Measurements from ENCODE around the gene DPYD. TPM values are rescaled to one million over a fixed set of nuclear protein-coding genes. Genes with fewer than 3 reads are reported as not detected.
A peak's percentile ranks its signal among the peaks of the same experiment; 100 is the strongest.

DPYD gene
- total and polyA plus RNA-seq, 4 donors, result 3.7 to 25.5 (median 10.6) TPM

DNA sequence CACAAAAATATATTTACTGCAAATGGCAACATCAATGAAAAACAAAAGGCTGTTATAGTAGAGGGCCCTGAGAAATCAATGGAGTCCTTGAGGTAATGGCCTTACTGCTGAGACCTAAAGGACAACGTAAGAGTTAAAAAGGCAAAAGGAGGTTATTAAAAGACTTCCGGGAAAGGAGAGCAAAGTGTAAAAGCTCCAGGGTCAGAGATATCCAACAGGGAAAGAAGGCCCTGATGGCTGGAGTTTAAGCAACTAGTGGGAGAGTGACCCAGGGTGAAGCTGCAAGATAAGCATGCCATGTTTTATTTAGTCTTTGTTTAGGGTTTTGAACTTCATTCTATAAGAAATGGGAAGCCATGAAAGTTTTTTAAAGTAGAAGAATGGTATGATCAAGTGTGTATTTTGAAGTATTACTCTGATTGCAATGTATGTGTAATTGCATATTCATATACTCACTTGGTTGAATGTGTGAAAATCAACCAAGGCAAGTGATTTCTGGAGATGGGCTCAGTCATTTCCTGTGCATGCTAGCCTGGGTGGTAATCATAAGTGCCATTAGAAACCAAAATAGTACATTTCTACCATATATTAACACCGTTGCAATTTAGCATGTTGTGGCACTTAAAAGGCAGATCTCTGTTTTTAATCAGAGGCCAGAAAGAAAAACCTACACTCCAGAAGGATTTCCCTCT lies 5.3 kb upstream of the DPYD start:
- Histone ChIP-seq H3K27me3 (ENCODE audit: control insufficient read depth, insufficient read depth, low read length) (peaks cover 3% of the 10 kb centered on the region), H3K4me3 (ENCODE audit: low read depth, low read length) (no peak overlapping the region), H3K4me1 (ENCODE audit: control insufficient read depth, insufficient read depth, low read length) (peaks cover 3% of the 10 kb centered on the region), H3K36me3 (ENCODE audit: control insufficient read depth, insufficient read depth, low read length) (no peaks in the 10 kb centered on the region), H3K27ac (ENCODE audit: low read depth, low read length) (no peak overlapping the region), H3K9me3 (ENCODE audit: control insufficient read depth, insufficient read depth, low read length) (no peaks in the 10 kb centered on the region)
- 45% methylated on average over 3 of the region's 3 CpGs for WGBS (ENCODE audit: insufficient coverage)
- no peak for DNase-seq (ENCODE audit: low read depth in 4 of 6, low spot score in 6 of 6)

DNA sequence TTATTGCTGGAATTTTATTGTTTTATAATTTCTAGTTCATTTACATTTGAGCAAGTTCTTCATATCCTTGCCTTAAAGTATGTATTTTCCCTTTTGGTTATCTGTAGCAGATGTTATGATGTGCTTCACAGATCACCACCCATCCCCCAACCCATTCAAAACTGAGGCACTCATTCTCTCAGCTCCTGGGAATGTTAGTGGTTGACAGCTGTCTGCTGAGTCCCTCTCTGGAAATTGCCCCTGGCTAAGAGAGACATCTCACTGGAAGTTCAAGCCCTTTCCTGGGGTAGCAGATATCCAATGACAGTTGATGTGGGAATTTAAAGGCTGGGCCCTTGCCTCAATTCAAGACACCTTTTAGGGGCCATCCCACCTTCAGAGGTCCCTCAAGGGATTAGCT lies 4.3 kb upstream of the DPYD start:
- H3K4me1 ChIP-seq (ENCODE audit: control insufficient read depth, insufficient read depth, low read length), result peaks cover 7% of the 10 kb centered on the region
- no peak for DNase-seq (ENCODE audit: low read depth in 4 of 6, low spot score in 6 of 6)
- no peaks in the 10 kb centered on the region for H3K9me3 ChIP-seq (ENCODE audit: control insufficient read depth, insufficient read depth, low read length)
- H3K27ac ChIP-seq (ENCODE audit: low read depth, low read length), result no peak overlapping the region
- H3K27me3 ChIP-seq (ENCODE audit: control insufficient read depth, insufficient read depth, low read length), result peaks cover 6% of the 10 kb centered on the region
- no peaks in the 10 kb centered on the region for H3K36me3 ChIP-seq (ENCODE audit: control insufficient read depth, insufficient read depth, low read length)
- H3K4me3 ChIP-seq (ENCODE audit: low read depth, low read length), result no peak overlapping the region

DNA sequence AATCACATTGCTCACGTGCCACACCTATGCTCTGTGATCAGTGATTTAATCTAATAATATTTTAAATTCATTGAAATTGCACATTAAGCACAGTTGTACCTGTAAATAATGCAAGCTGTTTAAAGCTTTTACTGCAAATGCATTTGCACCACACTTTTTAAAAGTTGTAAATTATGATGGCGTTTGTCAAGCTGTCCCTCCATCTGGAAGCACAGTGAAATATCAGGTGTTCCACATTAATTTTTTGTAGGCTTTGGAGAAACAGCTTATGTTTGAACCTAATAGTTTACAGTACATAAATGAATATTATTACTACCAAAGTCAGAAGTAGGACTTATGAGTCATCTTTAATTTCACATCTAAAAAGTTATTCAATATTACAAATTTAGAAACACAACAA lies 3.0 kb upstream of the DPYD start:
- peaks cover 6% of the 10 kb centered on the region for H3K27me3 ChIP-seq (ENCODE audit: control insufficient read depth, insufficient read depth, low read length)
- H3K9me3 ChIP-seq (ENCODE audit: control insufficient read depth, insufficient read depth, low read length), result no peaks in the 10 kb centered on the region
- no peaks in the 10 kb centered on the region for H3K36me3 ChIP-seq (ENCODE audit: control insufficient read depth, insufficient read depth, low read length)
- H3K4me3 ChIP-seq (ENCODE audit: low read depth, low read length), result no peak overlapping the region
- peak in 1 of 6 donors; percentile 67 for DNase-seq (ENCODE audit: low read depth in 4 of 6, low spot score in 6 of 6)
- peaks cover 7% of the 10 kb centered on the region for H3K4me1 ChIP-seq (ENCODE audit: control insufficient read depth, insufficient read depth, low read length)
- no CpG with 5 or more reads among the region's 2 CpGs for WGBS (ENCODE audit: insufficient coverage)
- no peak overlapping the region for H3K27ac ChIP-seq (ENCODE audit: low read depth, low read length)

DNA sequence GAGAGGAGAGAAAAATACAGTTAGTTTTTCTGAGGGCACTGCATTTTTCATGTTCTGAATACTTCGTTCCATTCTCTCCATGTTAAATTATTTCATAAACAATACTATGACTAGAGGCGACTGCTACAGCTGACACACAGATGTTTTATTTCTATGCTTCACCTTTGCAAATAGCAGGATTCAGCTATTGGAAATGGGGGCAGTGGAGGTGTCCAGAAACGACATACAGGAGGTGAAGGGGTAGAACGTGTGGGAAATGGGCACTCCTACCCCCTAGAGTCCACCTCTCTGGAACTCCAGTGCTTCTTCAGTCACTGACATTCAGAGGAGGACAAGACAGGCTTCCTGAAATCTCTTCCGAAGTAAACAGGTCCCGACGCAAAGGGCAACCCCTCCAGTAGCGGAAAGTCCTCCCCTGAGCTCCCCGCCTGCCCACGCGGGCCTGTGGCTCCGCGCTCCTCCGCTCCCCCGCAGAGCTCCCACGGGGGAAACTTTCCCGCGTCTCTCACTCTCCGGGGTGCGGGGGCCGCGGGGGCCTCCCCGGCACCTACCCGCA lies 480 bp downstream of the DPYD start:
- 0% methylated on average over 20 of the region's 24 CpGs for WGBS (ENCODE audit: insufficient coverage)
- H3K4me3 ChIP-seq (ENCODE audit: low read depth, low read length), result peak overlapping the region; percentile 83
- H3K36me3 ChIP-seq (ENCODE audit: control insufficient read depth, insufficient read depth, low read length), result no peaks in the 10 kb centered on the region
- DNase-seq (ENCODE audit: low read depth in 4 of 6, low spot score in 6 of 6), result peak in 3 of 6 donors; percentile 7 to 52 (median 12)
- peaks cover 6% of the 10 kb centered on the region for H3K27me3 ChIP-seq (ENCODE audit: control insufficient read depth, insufficient read depth, low read length)
- no peaks in the 10 kb centered on the region for H3K9me3 ChIP-seq (ENCODE audit: control insufficient read depth, insufficient read depth, low read length)
- peak overlapping the region; percentile 86 for H3K27ac ChIP-seq (ENCODE audit: low read depth, low read length)
- peaks cover 7% of the 10 kb centered on the region for H3K4me1 ChIP-seq (ENCODE audit: control insufficient read depth, insufficient read depth, low read length)

DNA sequence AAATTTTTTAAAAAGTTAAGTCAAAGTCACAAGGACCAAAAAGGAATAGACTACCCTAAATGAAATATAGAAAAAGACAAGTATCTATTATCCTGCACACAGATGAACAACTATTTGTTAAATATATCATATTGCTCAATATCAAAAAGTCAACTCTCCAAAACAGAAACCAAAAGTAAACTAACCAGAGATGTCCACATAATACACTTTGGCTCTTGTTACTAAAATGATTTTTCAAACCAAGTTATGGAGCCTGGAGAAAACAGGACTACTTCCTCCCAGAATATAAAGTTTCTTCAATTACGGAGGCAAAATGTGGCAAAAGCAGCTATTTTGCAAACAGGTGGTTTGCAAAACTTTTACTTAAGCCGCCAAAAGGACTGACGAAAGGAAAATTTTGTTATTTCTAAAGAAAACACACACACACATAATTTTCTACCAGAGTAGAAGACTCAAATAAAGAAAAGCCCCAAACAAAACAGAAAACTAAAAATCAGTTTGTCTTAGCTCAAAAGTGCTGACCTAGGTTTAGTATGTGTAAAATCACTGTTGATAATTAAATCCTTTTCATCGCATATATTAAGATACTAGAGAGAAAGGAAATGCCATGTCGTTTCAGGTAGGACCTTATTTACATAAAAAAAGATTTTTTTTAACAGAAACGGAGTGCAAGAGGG lies 1.1 kb downstream of the DPYD start:
- Histone ChIP-seq H3K27ac (ENCODE audit: low read depth, low read length) (no peak overlapping the region), H3K27me3 (ENCODE audit: control insufficient read depth, insufficient read depth, low read length) (peaks cover 6% of the 10 kb centered on the region), H3K36me3 (ENCODE audit: control insufficient read depth, insufficient read depth, low read length) (no peaks in the 10 kb centered on the region), H3K4me3 (ENCODE audit: low read depth, low read length) (peak overlapping the region; percentile 83), H3K4me1 (ENCODE audit: control insufficient read depth, insufficient read depth, low read length) (peaks cover 7% of the 10 kb centered on the region), H3K9me3 (ENCODE audit: control insufficient read depth, insufficient read depth, low read length) (no peaks in the 10 kb centered on the region)
- WGBS (ENCODE audit: insufficient coverage), result 100% methylated on average over 1 of the region's 6 CpGs
- no peak for DNase-seq (ENCODE audit: low read depth in 4 of 6, low spot score in 6 of 6)

DNA sequence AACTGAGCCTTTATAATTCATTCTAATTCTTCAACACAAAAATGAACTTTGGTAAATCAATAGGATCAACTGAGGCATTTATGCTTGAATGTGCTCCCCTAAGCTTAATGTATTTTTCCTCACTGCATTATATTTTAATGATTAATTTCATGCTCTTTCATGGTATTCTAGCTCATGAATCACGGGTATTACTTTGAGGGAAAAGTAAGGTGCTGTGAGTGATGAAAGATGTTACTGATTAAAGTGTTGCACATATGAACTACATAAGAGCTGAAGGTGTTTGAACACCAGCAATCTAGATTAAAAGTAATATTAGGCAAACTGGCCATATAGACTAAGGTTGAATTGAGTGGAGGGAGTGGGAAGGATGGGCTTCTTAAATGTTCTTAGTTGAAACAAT lies 1.9 kb downstream of the DPYD start:
- Histone ChIP-seq H3K27ac (ENCODE audit: low read depth, low read length) (no peak overlapping the region), H3K36me3 (ENCODE audit: control insufficient read depth, insufficient read depth, low read length) (no peaks in the 10 kb centered on the region), H3K4me3 (ENCODE audit: low read depth, low read length) (no peak overlapping the region), H3K9me3 (ENCODE audit: control insufficient read depth, insufficient read depth, low read length) (no peaks in the 10 kb centered on the region), H3K4me1 (ENCODE audit: control insufficient read depth, insufficient read depth, low read length) (peaks cover 7% of the 10 kb centered on the region), H3K27me3 (ENCODE audit: control insufficient read depth, insufficient read depth, low read length) (peaks cover 6% of the 10 kb centered on the region)
- no peak for DNase-seq (ENCODE audit: low read depth in 4 of 6, low spot score in 6 of 6)
- no CpG with 5 or more reads among the region's 1 CpG for WGBS (ENCODE audit: insufficient coverage)

DNA sequence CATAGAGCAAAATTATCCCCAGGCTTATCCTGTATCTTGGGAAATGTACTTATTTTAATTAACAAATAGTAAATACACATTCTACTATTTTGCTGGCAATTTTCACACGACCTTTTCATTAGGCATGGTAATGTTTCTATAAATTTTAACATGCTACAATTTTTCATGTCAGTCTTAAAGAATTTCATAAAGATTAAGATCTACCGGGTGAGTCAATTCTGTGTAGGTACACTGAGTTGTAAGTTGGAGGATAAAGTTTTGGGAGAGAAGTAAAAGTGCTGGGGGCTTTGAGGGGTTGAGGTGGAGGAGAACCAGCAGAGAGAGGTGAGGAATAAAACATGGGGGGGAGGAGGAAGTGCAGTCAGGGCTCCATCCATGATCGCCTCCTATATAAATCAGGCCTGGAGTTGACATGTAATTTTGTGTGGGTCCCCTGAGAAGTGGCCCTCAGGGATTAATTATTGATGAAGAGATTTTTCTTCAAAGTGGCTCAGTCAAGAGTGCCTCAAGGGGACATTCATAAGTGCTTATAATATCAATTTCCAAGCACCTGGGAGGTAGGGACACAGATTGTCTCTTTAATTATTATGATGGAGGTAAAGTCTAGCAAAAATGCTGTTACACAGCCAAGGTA lies 7.2 kb downstream of the DPYD start:
- Histone ChIP-seq H3K36me3 (ENCODE audit: control insufficient read depth, insufficient read depth, low read length) (no peaks in the 10 kb centered on the region), H3K4me3 (ENCODE audit: low read depth, low read length) (no peak overlapping the region), H3K27me3 (ENCODE audit: control insufficient read depth, insufficient read depth, low read length) (no peaks in the 10 kb centered on the region), H3K4me1 (ENCODE audit: control insufficient read depth, insufficient read depth, low read length) (no peaks in the 10 kb centered on the region), H3K27ac (ENCODE audit: low read depth, low read length) (no peak overlapping the region), H3K9me3 (ENCODE audit: control insufficient read depth, insufficient read depth, low read length) (no peaks in the 10 kb centered on the region)
- DNase-seq (ENCODE audit: low read depth in 4 of 6, low spot score in 6 of 6), result no peak
- 83% methylated on average over 1 of the region's 3 CpGs for WGBS (ENCODE audit: insufficient coverage)

DNA sequence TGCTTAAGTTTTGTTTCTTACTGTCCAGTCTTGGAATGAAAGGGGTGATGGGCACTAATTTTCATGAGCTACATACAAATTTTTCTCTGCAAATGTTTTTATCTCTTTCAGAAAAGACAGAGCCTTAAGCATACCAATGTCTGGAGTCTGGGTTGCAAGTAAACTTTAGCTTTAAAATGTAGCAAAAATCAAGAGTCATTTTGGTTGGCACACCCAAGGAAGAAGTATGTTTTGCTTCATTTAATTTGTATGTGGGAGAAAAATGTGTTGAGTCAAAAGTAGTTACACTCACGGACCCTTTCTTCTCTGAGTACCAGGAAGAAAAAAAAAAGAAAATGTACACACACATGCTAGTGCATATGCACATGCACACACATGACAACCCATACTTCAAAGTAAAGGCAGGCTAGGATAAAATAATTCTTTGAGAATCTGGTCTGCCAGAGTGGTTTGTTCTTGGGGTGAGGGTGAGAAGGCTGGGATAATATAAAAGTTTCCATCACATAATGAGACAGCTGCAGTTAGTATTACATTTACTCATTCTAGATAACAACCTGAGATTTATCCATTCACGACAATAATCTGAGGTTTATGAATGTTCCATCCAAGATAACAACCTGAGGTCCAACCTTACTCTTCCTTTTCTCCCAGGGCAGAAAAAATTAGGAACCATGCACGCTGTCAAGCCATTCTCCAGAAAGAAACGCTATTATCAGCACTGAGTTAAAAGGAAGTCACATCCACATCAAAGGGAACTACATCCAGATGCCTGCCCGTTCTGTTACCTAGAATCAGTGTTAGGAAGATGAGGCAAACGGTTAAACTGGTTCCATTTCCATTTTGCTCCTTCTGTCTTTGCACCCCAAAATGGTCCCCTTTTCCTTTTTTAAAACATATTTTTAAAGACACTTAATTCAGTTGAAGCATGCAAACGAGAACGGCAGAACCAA lies 9.3 kb downstream of the DPYD start:
- 72% methylated on average over 4 of the region's 8 CpGs for WGBS (ENCODE audit: insufficient coverage)
- no peak for DNase-seq (ENCODE audit: low read depth in 4 of 6, low spot score in 6 of 6)
- H3K27ac ChIP-seq (ENCODE audit: low read depth, low read length), result no peak overlapping the region
- no peak overlapping the region for H3K4me3 ChIP-seq (ENCODE audit: low read depth, low read length)
- no peaks in the 10 kb centered on the region for H3K4me1 ChIP-seq (ENCODE audit: control insufficient read depth, insufficient read depth, low read length)
- H3K9me3 ChIP-seq (ENCODE audit: control insufficient read depth, insufficient read depth, low read length), result no peaks in the 10 kb centered on the region
- no peaks in the 10 kb centered on the region for H3K27me3 ChIP-seq (ENCODE audit: control insufficient read depth, insufficient read depth, low read length)
- no peaks in the 10 kb centered on the region for H3K36me3 ChIP-seq (ENCODE audit: control insufficient read depth, insufficient read depth, low read length)

DNA sequence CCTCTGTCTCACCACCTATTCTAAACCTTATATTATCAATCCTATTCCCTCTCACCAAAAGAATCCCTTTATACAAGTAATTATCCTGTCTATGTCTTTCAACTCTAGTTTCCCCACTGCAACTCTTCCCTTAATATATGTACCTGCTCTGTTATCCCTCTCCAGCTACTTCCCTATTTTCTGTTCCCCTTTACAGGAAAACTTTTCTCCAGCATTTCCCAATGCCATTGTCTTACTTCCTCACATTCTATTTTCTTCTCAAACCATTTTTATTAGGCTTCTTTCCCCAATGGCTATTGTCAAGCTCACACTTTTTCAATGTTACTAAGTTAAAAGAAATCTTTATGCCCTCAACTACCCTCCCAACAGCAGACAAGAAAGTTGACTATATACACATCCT lies 11.6 kb downstream of the DPYD start:
- Histone ChIP-seq H3K4me3 (ENCODE audit: low read depth, low read length) (no peak overlapping the region), H3K4me1 (ENCODE audit: control insufficient read depth, insufficient read depth, low read length) (no peaks in the 10 kb centered on the region), H3K36me3 (ENCODE audit: control insufficient read depth, insufficient read depth, low read length) (no peaks in the 10 kb centered on the region), H3K27ac (ENCODE audit: low read depth, low read length) (no peak overlapping the region), H3K9me3 (ENCODE audit: control insufficient read depth, insufficient read depth, low read length) (no peaks in the 10 kb centered on the region), H3K27me3 (ENCODE audit: control insufficient read depth, insufficient read depth, low read length) (no peaks in the 10 kb centered on the region)
- no peak for DNase-seq (ENCODE audit: low read depth in 4 of 6, low spot score in 6 of 6)
